BLaER1 (cell line): ENCODE measurements around the gene KPNA3.
"Not testable (repeated sequence)": the region's sequence is repeated elsewhere in the genome, so short reads cannot be mapped to it uniquely, and the experiment has no call there.

Experiments used
- H3K27ac ChIP-seq: shearing (Covaris generic); formaldehyde crosslinking; 2 replicates; pipeline ENCODE4 v1.8.1; 2022
- H3K27me3 ChIP-seq: shearing (Covaris generic); formaldehyde crosslinking; 2 replicates; pipeline ENCODE4 v1.8.1; 2022
- H3K36me3 ChIP-seq: shearing (Covaris generic); formaldehyde crosslinking; 2 replicates; pipeline ENCODE4 v1.8.1; 2022
- H3K4me1 ChIP-seq: shearing (Covaris generic); formaldehyde crosslinking; 2 replicates; pipeline ENCODE4 v1.8.1; 2022
- H3K4me2 ChIP-seq: shearing (Covaris generic); formaldehyde crosslinking; 2 replicates; pipeline ENCODE4 v1.8.1; 2022
- H3K4me3 ChIP-seq: shearing (Covaris generic); formaldehyde crosslinking; 2 replicates; pipeline ENCODE4 v1.8.1; 2022
- H3K9ac ChIP-seq: shearing (Covaris generic); formaldehyde crosslinking; 2 replicates; pipeline ENCODE4 v1.8.1; 2022
- H3K9me3 ChIP-seq: shearing (Covaris generic); formaldehyde crosslinking; 2 replicates; pipeline ENCODE4 v1.8.1; 2022
- H4K20me1 ChIP-seq: shearing (Covaris generic); formaldehyde crosslinking; 2 replicates; pipeline ENCODE4 v1.8.1; 2022
- Cebpa-rat ChIP-seq: shearing (Covaris generic); IDR thresholded peaks from 2 replicates; pipeline ENCODE4 v1.8.1; 2022

KPNA3 gene

DNA sequence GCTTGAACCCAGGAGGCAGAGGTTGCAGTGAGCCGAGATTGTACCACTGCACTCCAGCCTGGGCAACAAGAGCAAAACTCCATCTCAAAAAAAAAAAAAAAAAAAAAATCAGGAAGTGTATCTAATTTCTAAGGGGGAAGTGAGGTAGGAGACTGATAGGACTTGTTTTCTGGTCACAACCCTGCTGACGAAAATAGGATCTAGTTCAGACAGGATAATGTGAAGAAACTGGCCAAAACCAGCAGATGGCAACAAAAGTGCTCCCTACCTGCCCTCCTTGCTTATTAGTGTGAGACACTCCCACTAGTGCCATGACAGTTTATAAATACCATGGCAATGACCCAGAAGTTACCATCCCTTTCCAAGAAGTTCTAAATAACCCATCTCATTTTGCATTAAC lies 36.0 kb upstream of the KPNA3 start:
- no peak overlapping the region for H3K4me3 ChIP-seq
- no peak overlapping the region for H3K4me2 ChIP-seq
- H3K27me3 ChIP-seq, result no peaks in the 10 kb centered on the region

DNA sequence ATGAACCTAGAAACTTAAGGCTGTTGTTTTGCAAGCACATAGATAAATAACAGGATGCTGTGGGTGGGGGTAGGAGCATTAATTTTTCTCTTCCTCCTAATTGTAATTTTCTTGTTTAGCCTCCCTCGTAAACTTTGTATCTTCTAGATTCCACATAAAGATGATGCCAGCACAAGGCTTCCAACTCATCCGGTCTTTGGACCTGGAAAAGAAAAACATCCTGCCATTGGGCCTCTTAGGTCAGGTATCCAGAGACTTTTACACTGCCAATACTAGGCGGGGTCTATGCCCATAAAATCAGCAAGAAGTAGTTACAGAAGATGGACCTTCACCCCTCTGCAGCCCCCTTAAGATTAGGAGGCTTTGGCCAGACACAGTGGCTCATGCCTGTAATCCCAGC lies 35.4 kb upstream of the KPNA3 start:
- no peak overlapping the region for H3K9ac ChIP-seq
- no peaks in the 10 kb centered on the region for H3K27me3 ChIP-seq
- no peak overlapping the region for H3K4me2 ChIP-seq
- TF ChIP-seq Cebpa-rat, result no peak
- H3K36me3 ChIP-seq, result no peaks in the 10 kb centered on the region
- H3K9me3 ChIP-seq, result peaks cover 14% of the 10 kb centered on the region
- no peak overlapping the region for H3K27ac ChIP-seq
- no peaks in the 10 kb centered on the region for H3K4me1 ChIP-seq
- H3K4me3 ChIP-seq, result no peak overlapping the region
- no peaks in the 10 kb centered on the region for H4K20me1 ChIP-seq

More for the DNA sequence above, 36.0 kb upstream of the KPNA3 start:
- no peak for TF ChIP-seq Cebpa-rat
- Histone ChIP-seq H4K20me1 (no peaks in the 10 kb centered on the region), H3K27ac (no peak overlapping the region), H3K9ac (no peak overlapping the region), H3K4me1 (no peaks in the 10 kb centered on the region), H3K36me3 (no peaks in the 10 kb centered on the region), H3K9me3 (peaks cover 14% of the 10 kb centered on the region)

DNA sequence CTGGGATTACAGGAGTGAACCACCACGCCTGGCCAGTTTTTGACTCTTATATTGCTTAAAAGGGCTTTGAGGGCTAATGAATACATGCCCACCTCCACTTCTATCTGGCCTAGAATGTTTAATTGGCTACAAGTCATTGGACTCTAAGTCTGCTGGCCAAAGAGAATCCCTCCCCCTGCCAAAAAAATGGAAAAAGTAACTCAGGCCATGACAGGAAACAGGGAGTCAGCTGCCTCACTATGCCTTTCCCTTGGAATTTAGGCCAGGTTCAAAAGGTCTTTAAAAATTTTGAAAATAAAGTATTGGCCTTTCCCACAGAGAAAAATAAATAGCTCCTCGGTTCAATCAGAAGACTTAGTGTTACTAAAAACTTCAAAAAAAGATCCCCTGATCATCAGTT lies 34.9 kb upstream of the KPNA3 start:
- no peak overlapping the region for H3K27ac ChIP-seq
- no peaks in the 10 kb centered on the region for H3K36me3 ChIP-seq
- H3K4me2 ChIP-seq, result no peak overlapping the region
- no peak overlapping the region for H3K4me3 ChIP-seq
- no peaks in the 10 kb centered on the region for H4K20me1 ChIP-seq
- H3K9me3 ChIP-seq, result peaks cover 14% of the 10 kb centered on the region
- no peak for TF ChIP-seq Cebpa-rat
- no peaks in the 10 kb centered on the region for H3K4me1 ChIP-seq
- no peaks in the 10 kb centered on the region for H3K27me3 ChIP-seq
- H3K9ac ChIP-seq, result no peak overlapping the region

DNA sequence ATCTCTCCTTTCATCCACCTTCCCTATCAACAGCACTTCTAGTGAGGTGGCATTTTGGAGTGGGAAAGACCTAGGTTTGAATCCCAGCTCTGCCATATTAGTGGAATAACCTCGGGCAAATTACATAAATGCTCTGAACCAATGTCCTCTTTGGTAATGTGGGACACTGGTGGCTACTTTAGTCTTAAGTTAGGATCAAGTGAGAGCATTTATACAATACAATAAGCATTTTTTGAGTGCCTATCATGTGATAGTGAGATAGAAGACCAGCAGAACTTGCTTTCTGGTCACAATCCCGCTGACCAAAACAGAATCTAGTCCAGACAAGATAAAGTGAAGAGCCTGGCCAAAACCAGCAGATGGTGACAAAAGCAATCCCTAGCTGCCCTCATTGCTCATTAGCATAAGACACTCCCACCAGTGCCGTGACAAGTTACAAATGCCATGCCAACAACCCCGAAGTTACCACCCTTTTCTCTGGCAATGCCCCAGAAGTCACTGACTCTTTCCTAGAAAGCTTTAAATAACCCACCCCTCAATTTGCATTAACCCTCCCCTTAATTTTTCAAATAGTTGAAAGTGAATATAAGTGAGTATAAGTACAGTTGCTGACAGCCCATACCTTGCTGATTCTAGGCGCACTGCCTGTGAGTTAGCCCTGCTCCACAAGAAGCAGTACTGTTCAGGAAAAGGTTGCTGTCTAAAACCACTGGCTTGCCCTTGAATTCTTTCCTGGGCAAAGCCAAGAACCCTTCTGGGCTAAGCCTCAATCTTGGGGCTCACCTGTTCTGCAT lies 28.9 kb upstream of the KPNA3 start:
- no peak overlapping the region for H3K27ac ChIP-seq
- no peak overlapping the region for H3K9ac ChIP-seq
- no peak overlapping the region for H3K4me2 ChIP-seq
- no peaks in the 10 kb centered on the region for H3K9me3 ChIP-seq
- H3K27me3 ChIP-seq, result no peaks in the 10 kb centered on the region
- H4K20me1 ChIP-seq, result no peaks in the 10 kb centered on the region
- no peak overlapping the region for H3K4me3 ChIP-seq
- no peak for TF ChIP-seq Cebpa-rat
- H3K36me3 ChIP-seq, result no peaks in the 10 kb centered on the region
- H3K4me1 ChIP-seq, result no peaks in the 10 kb centered on the region

DNA sequence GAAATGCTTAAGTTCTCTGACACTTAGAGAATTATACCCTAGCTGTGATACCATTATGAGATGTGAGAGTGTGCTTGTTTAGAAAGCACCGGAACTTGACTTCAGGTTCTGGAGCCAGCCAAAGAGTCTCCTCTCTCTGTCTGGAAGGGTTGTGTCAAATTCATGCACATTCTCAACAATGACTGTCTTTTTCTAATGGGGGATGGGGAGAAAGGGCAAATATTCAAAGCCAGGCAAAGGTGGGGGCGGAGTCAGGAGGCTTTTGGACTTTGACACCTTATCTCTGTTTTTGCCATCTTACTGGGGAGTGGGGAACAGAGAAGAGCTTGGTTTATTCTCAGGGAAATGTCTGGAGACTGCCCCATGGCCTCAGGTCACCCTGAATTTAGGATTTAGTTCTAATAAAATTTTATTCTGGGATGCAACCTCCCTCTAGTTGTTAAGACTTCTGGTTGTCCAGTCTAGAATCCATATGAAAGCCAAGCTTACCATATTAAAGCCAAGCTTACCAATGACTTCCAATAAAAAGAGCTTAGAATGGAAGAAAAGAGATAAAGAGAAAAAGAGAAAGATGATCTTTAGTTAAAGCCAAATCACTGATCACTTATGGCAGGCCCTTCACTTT lies 28.2 kb upstream of the KPNA3 start:
- no peak for TF ChIP-seq Cebpa-rat
- no peak overlapping the region for H3K4me2 ChIP-seq
- H4K20me1 ChIP-seq, result no peaks in the 10 kb centered on the region
- H3K4me1 ChIP-seq, result no peaks in the 10 kb centered on the region
- H3K27me3 ChIP-seq, result no peaks in the 10 kb centered on the region
- H3K9ac ChIP-seq, result no peak overlapping the region
- H3K9me3 ChIP-seq, result no peaks in the 10 kb centered on the region
- no peaks in the 10 kb centered on the region for H3K36me3 ChIP-seq
- H3K27ac ChIP-seq, result no peak overlapping the region
- no peak overlapping the region for H3K4me3 ChIP-seq

DNA sequence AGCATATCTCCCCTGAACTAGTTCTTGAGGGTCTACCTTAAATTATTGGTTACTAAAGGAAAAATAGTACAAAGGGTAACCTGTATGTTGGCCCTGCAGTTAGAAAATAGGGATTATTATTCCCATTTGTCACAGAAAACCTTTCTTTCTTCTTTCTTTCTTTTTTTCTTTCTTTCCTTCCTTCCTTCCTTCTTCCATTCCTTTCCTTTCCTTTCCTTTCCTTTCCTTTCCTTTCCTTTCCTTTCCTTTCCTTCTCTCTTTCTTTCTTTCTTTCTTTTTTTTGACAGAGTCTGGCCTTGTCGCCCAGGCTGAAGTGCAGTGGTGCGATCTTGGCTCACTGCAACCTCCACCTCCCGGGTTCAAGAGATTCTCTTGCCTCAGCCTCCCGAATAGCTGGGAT lies 23.6 kb upstream of the KPNA3 start:
- H3K9me3 ChIP-seq, H3K27ac ChIP-seq, H3K4me2 ChIP-seq, H3K9ac ChIP-seq, H3K4me3 ChIP-seq, H3K36me3 ChIP-seq, H3K27me3 ChIP-seq, H3K4me1 ChIP-seq, H4K20me1 ChIP-seq: not testable (repeated sequence)

DNA sequence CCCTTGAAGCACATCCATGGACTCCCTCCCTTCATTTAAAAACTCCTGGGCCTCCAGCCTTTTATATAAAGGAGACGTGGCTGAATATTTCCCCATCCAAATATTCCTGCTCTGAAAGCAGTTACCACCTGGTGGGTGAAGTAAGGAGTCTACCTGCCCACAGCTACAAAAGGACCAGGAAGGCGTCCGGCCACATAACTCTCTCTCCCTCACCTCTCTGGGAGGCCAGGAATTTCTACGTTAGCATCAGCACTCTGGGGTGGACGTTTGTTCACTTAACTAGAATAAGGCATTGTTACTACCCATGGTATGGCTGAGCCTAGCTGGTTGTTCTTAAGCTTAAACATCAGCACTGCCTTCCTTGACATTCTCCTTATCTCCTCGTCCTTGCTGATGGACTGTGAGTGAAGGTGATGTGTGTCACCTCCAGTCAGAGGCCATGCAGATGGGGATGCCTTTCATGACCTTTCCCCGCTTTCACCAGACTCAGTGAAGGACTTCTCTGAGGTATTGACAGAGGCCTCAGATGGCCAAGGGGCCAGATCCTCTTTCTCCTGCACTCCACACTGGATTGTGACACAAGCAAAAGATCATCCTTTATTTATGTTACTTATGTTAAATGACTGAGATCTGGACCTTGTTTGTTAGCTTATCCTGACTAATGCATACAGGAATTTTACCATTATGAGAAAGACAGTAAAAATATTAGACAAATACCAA lies 22.2 kb upstream of the KPNA3 start:
- H3K4me2 ChIP-seq, result no peak overlapping the region
- H3K27ac ChIP-seq, result no peak overlapping the region

DNA sequence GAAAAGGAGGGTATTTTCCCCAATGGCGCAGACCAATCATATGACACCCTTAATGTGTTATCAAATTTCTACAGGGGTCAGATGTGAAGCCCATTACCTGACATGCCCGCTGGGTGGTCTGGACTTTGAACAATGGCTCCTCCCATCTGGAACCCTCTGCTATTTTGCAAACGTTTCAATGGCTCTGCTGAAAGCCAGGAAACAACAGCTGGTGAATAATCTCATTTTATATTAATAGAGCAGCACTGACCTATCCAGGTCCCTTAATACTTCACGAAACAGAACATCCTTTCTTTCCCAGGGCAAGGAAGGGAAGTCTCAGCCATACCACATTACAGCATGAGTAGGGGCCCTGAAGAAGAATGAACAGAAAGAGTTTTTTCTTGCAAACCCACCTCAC lies 20.3 kb upstream of the KPNA3 start:
- no peak for TF ChIP-seq Cebpa-rat
- H3K4me1 ChIP-seq, result no peaks in the 10 kb centered on the region

More for the DNA sequence above, 22.2 kb upstream of the KPNA3 start:
- no peaks in the 10 kb centered on the region for H3K9me3 ChIP-seq
- H3K4me1 ChIP-seq, result no peaks in the 10 kb centered on the region
- H3K9ac ChIP-seq, result no peak overlapping the region
- H3K4me3 ChIP-seq, result no peak overlapping the region
- TF ChIP-seq Cebpa-rat, result no peak
- no peaks in the 10 kb centered on the region for H3K27me3 ChIP-seq
- H4K20me1 ChIP-seq, result no peaks in the 10 kb centered on the region
- H3K36me3 ChIP-seq, result no peaks in the 10 kb centered on the region

DNA sequence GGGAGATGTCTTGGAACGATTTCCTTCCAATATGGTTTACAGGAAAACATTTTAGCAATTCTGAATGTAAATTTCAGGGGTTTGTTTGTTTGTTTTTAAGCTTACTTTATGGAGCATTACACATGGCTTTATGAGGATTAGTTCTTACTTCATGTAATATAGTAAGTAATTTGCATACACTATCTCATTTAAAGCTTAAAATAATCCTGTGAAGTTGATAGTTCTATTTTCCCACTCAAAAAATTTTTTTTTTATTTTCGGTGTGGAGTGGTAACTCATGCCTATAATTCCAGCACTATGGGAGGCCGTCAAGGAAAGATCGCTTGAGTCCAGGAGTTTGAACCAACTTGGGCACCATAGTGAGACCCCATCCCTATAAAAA lies 19.0 kb upstream of the KPNA3 start:
- no peaks in the 10 kb centered on the region for H3K27me3 ChIP-seq
- H3K4me3 ChIP-seq, result no peak overlapping the region
- no peaks in the 10 kb centered on the region for H3K4me1 ChIP-seq
- no peaks in the 10 kb centered on the region for H4K20me1 ChIP-seq
- no peaks in the 10 kb centered on the region for H3K9me3 ChIP-seq
- no peak overlapping the region for H3K9ac ChIP-seq
- no peak for TF ChIP-seq Cebpa-rat
- no peak overlapping the region for H3K4me2 ChIP-seq
- no peaks in the 10 kb centered on the region for H3K36me3 ChIP-seq
- H3K27ac ChIP-seq, result no peak overlapping the region

More for the DNA sequence above, 20.3 kb upstream of the KPNA3 start:
- Histone ChIP-seq H3K36me3 (no peaks in the 10 kb centered on the region), H4K20me1 (no peaks in the 10 kb centered on the region), H3K4me2 (no peak overlapping the region), H3K9me3 (no peaks in the 10 kb centered on the region), H3K4me3 (no peak overlapping the region), H3K9ac (no peak overlapping the region), H3K27me3 (no peaks in the 10 kb centered on the region), H3K27ac (no peak overlapping the region)
